ENCODE data around the gene AZI2.

AZI2 gene

DNA sequence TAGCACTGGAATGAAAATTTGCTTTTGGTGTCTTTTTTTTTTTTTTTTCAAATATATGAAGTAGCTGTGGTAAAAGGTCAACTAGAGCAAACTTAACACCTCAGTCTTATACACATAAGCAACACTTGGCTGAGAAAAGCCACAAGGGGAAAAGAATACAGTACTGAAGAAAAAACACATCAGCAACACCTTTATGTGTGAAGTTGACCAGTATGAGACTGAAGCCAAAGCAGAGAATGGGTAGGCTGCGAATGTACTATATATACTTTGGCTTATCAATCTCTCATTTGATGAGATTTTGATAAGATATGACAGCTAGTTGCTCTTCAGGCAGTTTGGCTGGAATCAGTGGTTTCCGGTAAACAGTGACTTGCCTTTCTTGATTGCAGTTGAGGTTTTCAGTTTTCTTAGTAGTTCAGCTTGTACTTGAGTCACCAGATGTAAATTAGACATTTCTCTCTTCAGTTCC is 22.1 kb downstream of the AZI2 start (continued):
- TF ChIP-seq ZNF423 (tag by site-specific recombination; IDR thresholded peaks at IDR 0.05) (no peak), ZNF747 (tag by site-specific recombination; IDR thresholded peaks at IDR 0.05) (no peak), ZNF214 (tag by site-specific recombination; IDR thresholded peaks at IDR 0.05; ENCODE audit: borderline replicate concordance) (no peak), SCRT2 (tag by site-specific recombination; IDR thresholded peaks at IDR 0.05) (no peak), ZNF202 (tag by site-specific recombination; IDR thresholded peaks at IDR 0.05; ENCODE audit: borderline replicate concordance) (no peak), ZSCAN30 (tag by site-specific recombination; IDR thresholded peaks at IDR 0.05) (no peak), ZNF121 (tag by site-specific recombination; IDR thresholded peaks at IDR 0.05) (no peak)
- TF ChIP-seq, protein P1, sequence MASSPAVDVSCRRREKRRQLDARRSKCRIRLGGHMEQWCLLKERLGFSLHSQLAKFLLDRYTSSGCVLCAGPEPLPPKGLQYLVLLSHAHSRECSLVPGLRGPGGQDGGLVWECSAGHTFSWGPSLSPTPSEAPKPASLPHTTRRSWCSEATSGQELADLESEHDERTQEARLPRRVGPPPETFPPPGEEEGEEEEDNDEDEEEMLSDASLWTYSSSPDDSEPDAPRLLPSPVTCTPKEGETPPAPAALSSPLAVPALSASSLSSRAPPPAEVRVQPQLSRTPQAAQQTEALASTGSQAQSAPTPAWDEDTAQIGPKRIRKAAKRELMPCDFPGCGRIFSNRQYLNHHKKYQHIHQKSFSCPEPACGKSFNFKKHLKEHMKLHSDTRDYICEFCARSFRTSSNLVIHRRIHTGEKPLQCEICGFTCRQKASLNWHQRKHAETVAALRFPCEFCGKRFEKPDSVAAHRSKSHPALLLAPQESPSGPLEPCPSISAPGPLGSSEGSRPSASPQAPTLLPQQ (tag by site-specific recombination; IDR thresholded peaks at IDR 0.05): no peak

DNA sequence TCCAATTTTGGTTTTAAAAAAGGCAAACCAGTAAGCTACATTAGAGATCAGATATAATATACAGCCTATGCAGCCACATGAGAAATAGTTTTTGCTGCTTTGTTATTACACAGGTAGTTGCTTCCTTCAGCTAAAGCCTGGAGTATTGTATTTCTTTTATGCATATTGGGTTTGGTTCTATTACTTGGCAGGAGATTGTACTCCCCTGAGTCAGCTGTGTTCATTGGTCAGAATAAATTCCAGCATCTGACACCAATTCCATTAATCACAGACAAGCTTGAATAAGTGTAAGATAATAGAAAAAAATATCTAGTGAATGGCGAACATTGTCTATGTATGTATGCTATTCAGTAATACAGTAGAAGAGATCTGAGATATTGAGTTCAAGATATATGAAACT is 26.2 kb downstream of the AZI2 start:
- no peaks in the 10 kb centered on the region for H3K4me1 ChIP-seq (ENCODE audit: control insufficient read depth, insufficient read depth, low read length)
- ChIA-PET POLR2A (no interaction called here), CTCF (interaction anchor here (0.6 to 0.9 kb wide), 2 partner anchors 610 to 965 kb away, joined by 3 read pairs; no protein-coding TSS in a partner anchor)
- TF ChIP-seq, protein P2, sequence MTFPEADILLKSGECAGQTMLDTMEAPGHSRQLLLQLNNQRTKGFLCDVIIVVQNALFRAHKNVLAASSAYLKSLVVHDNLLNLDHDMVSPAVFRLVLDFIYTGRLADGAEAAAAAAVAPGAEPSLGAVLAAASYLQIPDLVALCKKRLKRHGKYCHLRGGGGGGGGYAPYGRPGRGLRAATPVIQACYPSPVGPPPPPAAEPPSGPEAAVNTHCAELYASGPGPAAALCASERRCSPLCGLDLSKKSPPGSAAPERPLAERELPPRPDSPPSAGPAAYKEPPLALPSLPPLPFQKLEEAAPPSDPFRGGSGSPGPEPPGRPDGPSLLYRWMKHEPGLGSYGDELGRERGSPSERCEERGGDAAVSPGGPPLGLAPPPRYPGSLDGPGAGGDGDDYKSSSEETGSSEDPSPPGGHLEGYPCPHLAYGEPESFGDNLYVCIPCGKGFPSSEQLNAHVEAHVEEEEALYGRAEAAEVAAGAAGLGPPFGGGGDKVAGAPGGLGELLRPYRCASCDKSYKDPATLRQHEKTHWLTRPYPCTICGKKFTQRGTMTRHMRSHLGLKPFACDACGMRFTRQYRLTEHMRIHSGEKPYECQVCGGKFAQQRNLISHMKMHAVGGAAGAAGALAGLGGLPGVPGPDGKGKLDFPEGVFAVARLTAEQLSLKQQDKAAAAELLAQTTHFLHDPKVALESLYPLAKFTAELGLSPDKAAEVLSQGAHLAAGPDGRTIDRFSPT (tag by site-specific recombination; IDR thresholded peaks at IDR 0.05): no peak
- TF ChIP-seq ZNF544 (tag by site-specific recombination; IDR thresholded peaks at IDR 0.05): no peak
- TF ChIP-seq ZNF16 (tag by site-specific recombination; IDR thresholded peaks at IDR 0.05; ENCODE audit: low read depth): no peak
- TF ChIP-seq MZF1 (tag by site-specific recombination; IDR thresholded peaks at IDR 0.05; ENCODE audit: borderline replicate concordance): no peak
- no peak for TF ChIP-seq KLF7 (tag by site-specific recombination; IDR thresholded peaks at IDR 0.05; ENCODE audit: borderline replicate concordance)
- TF ChIP-seq ZNF223 (tag by site-specific recombination; IDR thresholded peaks at IDR 0.05): no peak
- TF ChIP-seq, protein P3, sequence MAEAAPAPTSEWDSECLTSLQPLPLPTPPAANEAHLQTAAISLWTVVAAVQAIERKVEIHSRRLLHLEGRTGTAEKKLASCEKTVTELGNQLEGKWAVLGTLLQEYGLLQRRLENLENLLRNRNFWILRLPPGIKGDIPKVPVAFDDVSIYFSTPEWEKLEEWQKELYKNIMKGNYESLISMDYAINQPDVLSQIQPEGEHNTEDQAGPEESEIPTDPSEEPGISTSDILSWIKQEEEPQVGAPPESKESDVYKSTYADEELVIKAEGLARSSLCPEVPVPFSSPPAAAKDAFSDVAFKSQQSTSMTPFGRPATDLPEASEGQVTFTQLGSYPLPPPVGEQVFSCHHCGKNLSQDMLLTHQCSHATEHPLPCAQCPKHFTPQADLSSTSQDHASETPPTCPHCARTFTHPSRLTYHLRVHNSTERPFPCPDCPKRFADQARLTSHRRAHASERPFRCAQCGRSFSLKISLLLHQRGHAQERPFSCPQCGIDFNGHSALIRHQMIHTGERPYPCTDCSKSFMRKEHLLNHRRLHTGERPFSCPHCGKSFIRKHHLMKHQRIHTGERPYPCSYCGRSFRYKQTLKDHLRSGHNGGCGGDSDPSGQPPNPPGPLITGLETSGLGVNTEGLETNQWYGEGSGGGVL (tag by site-specific recombination; IDR thresholded peaks at IDR 0.05): no peak
- H3K4me3 ChIP-seq (ENCODE audit: low read depth, low read length): no peak overlapping the region
- H3K9me3 ChIP-seq (ENCODE audit: control insufficient read depth, insufficient read depth, low read depth, low read length): no peaks in the 10 kb centered on the region
- H3K36me3 ChIP-seq (ENCODE audit: control insufficient read depth in 2 of 2, insufficient read depth in 1 of 2, low read length in 2 of 2): peaks cover 3 to 56% of the 10 kb centered on the region in 2 experiments; a peak in 1 of 3 replicates
- H3K27ac ChIP-seq (ENCODE audit: extremely low read depth, low read depth, low read length): no peak overlapping the region

DNA sequence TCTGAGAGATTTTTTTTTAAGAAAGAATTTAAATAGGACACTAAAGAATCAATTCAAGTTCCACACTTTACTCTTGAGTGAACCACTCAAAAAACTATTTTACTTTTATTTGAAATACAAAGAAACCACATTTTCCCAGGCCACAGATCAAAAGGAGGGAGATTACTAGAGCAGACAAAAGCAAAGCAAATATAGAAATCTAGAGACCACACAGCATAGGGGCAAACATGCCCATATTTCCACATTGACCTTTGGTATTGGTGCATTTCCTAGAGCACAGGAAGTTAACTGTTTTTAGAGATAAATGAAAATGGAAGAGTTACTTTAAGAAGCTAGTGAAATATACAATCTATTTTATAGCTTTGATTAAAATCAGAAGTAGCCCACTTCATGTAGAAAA is 27.6 kb downstream of the AZI2 start:
- Histone ChIP-seq H3K27ac (ENCODE audit: extremely low read depth, low read depth, low read length) (no peak overlapping the region), H3K36me3 (ENCODE audit: control insufficient read depth in 2 of 2, insufficient read depth in 1 of 2, low read length in 2 of 2) (peaks cover 0 to 45% of the 10 kb centered on the region in 2 experiments; a peak in 1 of 3 replicates)
- CTCF ChIA-PET: interaction anchor here (0.6 to 1.1 kb wide), 2 partner anchors 28 to 1146 kb away, joined by 3 to 4 read pairs; partner anchors contain the start of genes AZI2 and ZCWPW2

More for the DNA sequence above, 27.6 kb downstream of the AZI2 start:
- Histone ChIP-seq H3K4me1 (ENCODE audit: control insufficient read depth, insufficient read depth, low read length) (no peaks in the 10 kb centered on the region), H3K4me3 (ENCODE audit: low read depth, low read length) (no peak overlapping the region), H3K9me3 (ENCODE audit: control insufficient read depth, insufficient read depth, low read depth, low read length) (no peaks in the 10 kb centered on the region)
- POLR2A ChIA-PET: no interaction called here
- TF ChIP-seq SALL2 (tag by site-specific recombination; IDR thresholded peaks at IDR 0.05; ENCODE audit: borderline replicate concordance): no peak
